Activated naive CD8-positive, alpha-beta T cell treated with anti-CD3 and anti-CD28 coated beads, Interleukin-2, amount 10 ng/mL, durations not matched to agents 7 days and 5 days (primary cell): ENCODE measurements around the gene AKAP12. TPM values are rescaled to one million over a fixed set of nuclear protein-coding genes. Genes with fewer than 3 reads are reported as not detected.
"Not testable (repeated sequence)": the region's sequence is repeated elsewhere in the genome, so short reads cannot be mapped to it uniquely, and the experiment has no call there.

ENCODE experiments used
- ATAC-seq: fragments of 150-1000 bp; cut with Tn5 transposase; one replicate; pipeline ENCODE4 v1.10.0; 2021; ENCODE audit warnings: low read depth, moderate library complexity
- POLR2A ChIA-PET: fragments of 350-600 bp; sonication (Branson Sonifier 250); formaldehyde crosslinking; loops from one replicate; lab custom pipeline; 2021; ENCODE audit warnings: antibody characterized with exemption; lab: Charles Lee
- DNase-seq: peaks from one replicate; pipeline ENCODE4 v3.0.0; 2021
- H3K27ac Mint-ChIP-seq: one replicate; pipeline ENCODE4 v1.8.0; 2022; ENCODE audit warnings: mild to moderate bottlenecking, mixed read lengths
- H3K27me3 Mint-ChIP-seq: one replicate; pipeline ENCODE4 v1.8.0; 2022; ENCODE audit warnings: mild to moderate bottlenecking, moderate library complexity, mixed read lengths
- H3K36me3 Mint-ChIP-seq: one replicate; pipeline ENCODE4 v1.8.0; 2021; ENCODE audit warnings: mild to moderate bottlenecking, mixed read lengths
- H3K4me1 Mint-ChIP-seq: one replicate; pipeline ENCODE4 v1.8.0; 2021; ENCODE audit warnings: mixed read lengths
- H3K4me3 Mint-ChIP-seq: one replicate; pipeline ENCODE4 v1.8.0; 2022; ENCODE audit warnings: mild to moderate bottlenecking, moderate library complexity, mixed read lengths
- H3K9me3 Mint-ChIP-seq: one replicate; pipeline ENCODE4 v1.8.0; 2021; ENCODE audit warnings: mixed read lengths
- total RNA-seq, 2 experiments: library from RNA; stranded (reverse); gene quantifications; one replicate each; pipeline ENCODE4 v1.2.3, GENCODE V29; 2021

Gene AKAP12
- total RNA-seq, 2 experiments from 2014 or later: 0.06 to 0.11 TPM

GRCh38 chr6:151339369-151339768, 99.6 kb downstream of the AKAP12 start:
- POLR2A ChIA-PET: no interaction called here
- Mint-ChIP-seq H3K4me3 (no peak overlapping the region), H3K27me3 (peaks cover 15% of the 10 kb centered on the region), H3K9me3 (no peaks in the 10 kb centered on the region), H3K36me3 (no peaks in the 10 kb centered on the region), H3K27ac (no peak overlapping the region), H3K4me1 (peaks cover 3% of the 10 kb centered on the region)
- ATAC-seq (no peak), DNase-seq (no peak)

DNA sequence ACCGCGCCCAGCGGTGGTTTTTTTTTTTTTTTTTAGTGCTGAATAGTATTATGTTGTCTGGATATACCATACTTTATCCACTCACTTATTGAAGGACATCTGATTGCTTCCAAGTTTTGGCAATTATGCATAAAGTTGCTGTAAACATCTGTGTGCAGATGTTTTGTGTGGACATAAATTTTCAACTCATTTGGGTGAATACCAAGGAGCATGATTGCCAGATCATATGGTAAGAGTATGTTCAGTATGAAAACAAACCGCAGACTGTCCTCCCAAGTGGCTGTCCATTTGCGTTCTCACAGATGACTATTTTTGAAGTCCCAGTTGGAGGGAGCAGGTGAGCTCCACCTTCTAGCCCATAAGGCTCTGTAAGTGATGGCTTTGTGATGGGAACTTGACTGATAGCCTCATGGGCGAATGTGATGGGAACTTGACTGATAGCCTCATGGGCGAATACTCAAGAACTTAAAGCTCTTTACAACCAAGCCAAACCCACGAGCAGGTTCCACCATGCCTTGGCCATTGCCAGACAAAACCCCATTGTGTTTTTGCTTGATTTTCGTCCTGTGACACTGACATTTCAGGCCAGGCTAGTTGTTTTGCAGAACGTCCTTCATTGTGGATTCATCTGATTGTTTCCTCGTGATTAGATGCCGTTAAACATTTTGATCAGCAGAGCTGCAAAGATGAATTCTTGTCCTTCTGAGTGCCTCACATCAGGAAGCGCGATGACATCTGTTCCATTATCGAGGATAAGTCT, 100.6 kb downstream of the AKAP12 start:
- ATAC-seq (no peak), DNase-seq (no peak)
- H3K27ac Mint-ChIP-seq: no peak overlapping the region
- no peaks in the 10 kb centered on the region for H3K4me1 Mint-ChIP-seq
- H3K9me3 Mint-ChIP-seq: no peaks in the 10 kb centered on the region
- no peak overlapping the region for H3K4me3 Mint-ChIP-seq
- H3K36me3 Mint-ChIP-seq: no peaks in the 10 kb centered on the region
- POLR2A ChIA-PET: no interaction called here
- peaks cover 15% of the 10 kb centered on the region for H3K27me3 Mint-ChIP-seq

DNA sequence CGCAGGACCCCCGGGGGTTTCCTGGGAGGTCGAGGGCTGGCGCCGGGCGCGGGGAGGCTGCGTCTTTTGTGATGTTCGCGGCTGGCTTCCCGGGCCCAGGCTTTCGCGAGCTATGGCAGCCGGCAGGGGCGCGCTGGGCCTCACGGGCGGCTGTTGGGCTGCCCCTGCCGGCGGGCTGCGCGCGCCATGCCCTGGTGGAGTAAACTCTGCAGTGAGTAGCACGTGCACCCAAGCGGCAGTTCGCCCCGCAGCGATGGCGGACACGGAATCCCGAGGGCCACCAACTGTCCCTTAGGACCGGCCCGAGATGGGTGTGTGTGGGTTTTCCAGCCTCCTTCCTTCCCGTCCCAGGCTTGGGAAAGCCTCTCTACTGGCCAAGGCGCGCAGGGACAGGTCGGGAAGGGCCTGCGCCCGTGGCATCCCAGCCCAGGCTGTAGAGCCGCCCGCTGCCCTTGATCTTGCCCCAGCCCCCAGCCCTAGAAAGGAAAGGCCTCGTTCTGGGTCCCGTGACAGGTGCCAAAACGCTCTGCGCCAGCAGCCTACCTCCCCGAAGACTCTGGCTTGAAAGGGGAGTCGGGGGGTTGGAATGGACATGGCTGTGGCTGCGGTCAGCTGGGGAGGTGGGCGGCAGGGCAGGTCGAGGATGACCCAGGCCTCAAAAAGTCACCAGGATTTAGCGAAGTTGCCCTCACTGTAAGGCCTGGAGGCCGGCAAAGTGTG, 101.9 kb downstream of the AKAP12 start:
- Mint-ChIP-seq H3K36me3 (no peaks in the 10 kb centered on the region), H3K27me3 (peaks cover 13% of the 10 kb centered on the region), H3K4me1 (no peaks in the 10 kb centered on the region), H3K9me3 (no peaks in the 10 kb centered on the region), H3K4me3 (no peak overlapping the region), H3K27ac (no peak overlapping the region)
- POLR2A ChIA-PET: no interaction called here
- ATAC-seq: no peak
- no peak for DNase-seq

DNA sequence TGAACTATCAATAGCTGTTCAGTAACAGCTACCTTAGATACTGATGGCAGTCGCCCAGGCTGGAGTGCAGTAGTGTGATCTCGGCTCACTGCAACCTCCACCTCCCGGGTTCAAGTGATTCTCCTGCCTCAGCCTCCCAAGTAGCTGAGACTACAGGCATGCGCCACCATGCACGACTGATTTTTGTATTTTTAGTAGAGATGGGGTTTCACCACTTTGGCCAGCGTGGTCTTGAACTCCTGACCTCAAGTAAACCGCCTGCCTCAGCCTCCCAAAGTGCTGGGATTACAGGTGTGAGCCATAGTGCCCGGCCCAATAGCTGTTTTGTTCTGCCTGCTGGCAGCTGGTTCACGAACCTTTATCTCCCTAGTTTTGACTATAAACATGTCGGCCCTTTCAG, 103.0 kb downstream of the AKAP12 start:
- H3K4me1 Mint-ChIP-seq, ATAC-seq, H3K27ac Mint-ChIP-seq, H3K4me3 Mint-ChIP-seq, H3K36me3 Mint-ChIP-seq, DNase-seq, H3K9me3 Mint-ChIP-seq, H3K27me3 Mint-ChIP-seq, POLR2A ChIA-PET: not testable (repeated sequence)

DNA sequence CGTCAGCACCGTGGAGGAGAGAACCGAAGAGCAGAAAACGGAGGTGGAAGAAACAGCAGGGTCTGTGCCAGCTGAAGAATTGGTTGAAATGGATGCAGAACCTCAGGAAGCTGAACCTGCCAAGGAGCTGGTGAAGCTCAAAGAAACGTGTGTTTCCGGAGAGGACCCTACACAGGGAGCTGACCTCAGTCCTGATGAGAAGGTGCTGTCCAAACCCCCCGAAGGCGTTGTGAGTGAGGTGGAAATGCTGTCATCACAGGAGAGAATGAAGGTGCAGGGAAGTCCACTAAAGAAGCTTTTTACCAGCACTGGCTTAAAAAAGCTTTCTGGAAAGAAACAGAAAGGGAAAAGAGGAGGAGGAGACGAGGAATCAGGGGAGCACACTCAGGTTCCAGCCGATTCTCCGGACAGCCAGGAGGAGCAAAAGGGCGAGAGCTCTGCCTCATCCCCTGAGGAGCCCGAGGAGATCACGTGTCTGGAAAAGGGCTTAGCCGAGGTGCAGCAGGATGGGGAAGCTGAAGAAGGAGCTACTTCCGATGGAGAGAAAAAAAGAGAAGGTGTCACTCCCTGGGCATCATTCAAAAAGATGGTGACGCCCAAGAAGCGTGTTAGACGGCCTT, 110.0 kb downstream of the AKAP12 start:
- no peaks in the 10 kb centered on the region for H3K4me1 Mint-ChIP-seq
- DNase-seq (no peak), ATAC-seq (no peak)
- H3K27me3 Mint-ChIP-seq: peaks cover 3% of the 10 kb centered on the region
- POLR2A ChIA-PET: no interaction called here
- no peak overlapping the region for H3K27ac Mint-ChIP-seq
- H3K36me3 Mint-ChIP-seq: no peaks in the 10 kb centered on the region
- no peak overlapping the region for H3K4me3 Mint-ChIP-seq
- H3K9me3 Mint-ChIP-seq: no peaks in the 10 kb centered on the region

DNA sequence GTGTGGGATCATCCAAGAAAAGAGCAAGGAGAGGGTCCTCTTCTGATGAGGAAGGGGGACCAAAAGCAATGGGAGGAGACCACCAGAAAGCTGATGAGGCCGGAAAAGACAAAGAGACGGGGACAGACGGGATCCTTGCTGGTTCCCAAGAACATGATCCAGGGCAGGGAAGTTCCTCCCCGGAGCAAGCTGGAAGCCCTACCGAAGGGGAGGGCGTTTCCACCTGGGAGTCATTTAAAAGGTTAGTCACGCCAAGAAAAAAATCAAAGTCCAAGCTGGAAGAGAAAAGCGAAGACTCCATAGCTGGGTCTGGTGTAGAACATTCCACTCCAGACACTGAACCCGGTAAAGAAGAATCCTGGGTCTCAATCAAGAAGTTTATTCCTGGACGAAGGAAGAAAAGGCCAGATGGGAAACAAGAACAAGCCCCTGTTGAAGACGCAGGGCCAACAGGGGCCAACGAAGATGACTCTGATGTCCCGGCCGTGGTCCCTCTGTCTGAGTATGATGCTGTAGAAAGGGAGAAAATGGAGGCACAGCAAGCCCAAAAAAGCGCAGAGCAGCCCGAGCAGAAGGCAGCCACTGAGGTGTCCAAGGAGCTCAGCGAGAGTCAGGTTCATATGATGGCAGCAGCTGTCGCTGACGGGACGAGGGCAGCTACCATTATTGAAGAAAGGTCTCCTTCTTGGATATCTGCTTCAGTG, 110.8 kb downstream of the AKAP12 start:
- ATAC-seq (no peak), DNase-seq (no peak)
- no peaks in the 10 kb centered on the region for H3K4me1 Mint-ChIP-seq
- H3K9me3 Mint-ChIP-seq: no peaks in the 10 kb centered on the region
- H3K36me3 Mint-ChIP-seq: no peaks in the 10 kb centered on the region
- H3K27ac Mint-ChIP-seq: no peak overlapping the region
- peaks cover 3% of the 10 kb centered on the region for H3K27me3 Mint-ChIP-seq
- H3K4me3 Mint-ChIP-seq: no peak overlapping the region
- POLR2A ChIA-PET: no interaction called here

DNA sequence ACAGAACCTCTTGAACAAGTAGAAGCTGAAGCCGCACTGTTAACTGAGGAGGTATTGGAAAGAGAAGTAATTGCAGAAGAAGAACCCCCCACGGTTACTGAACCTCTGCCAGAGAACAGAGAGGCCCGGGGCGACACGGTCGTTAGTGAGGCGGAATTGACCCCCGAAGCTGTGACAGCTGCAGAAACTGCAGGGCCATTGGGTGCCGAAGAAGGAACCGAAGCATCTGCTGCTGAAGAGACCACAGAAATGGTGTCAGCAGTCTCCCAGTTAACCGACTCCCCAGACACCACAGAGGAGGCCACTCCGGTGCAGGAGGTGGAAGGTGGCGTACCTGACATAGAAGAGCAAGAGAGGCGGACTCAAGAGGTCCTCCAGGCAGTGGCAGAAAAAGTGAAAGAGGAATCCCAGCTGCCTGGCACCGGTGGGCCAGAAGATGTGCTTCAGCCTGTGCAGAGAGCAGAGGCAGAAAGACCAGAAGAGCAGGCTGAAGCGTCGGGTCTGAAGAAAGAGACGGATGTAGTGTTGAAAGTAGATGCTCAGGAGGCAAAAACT, 111.5 kb downstream of the AKAP12 start:
- Mint-ChIP-seq H3K36me3 (no peaks in the 10 kb centered on the region), H3K27ac (no peak overlapping the region), H3K9me3 (no peaks in the 10 kb centered on the region), H3K4me1 (no peaks in the 10 kb centered on the region), H3K27me3 (peaks cover 3% of the 10 kb centered on the region), H3K4me3 (no peak overlapping the region)
- POLR2A ChIA-PET: no interaction called here
- ATAC-seq: no peak
- no peak for DNase-seq

- POLR2A ChIA-PET: no interaction called here
- Mint-ChIP-seq H3K36me3 (no peaks in the 10 kb centered on the region), H3K4me1 (no peaks in the 10 kb centered on the region), H3K27me3 (peaks cover 3% of the 10 kb centered on the region), H3K9me3 (no peaks in the 10 kb centered on the region), H3K4me3 (no peak overlapping the region), H3K27ac (no peak overlapping the region)
- ATAC-seq (no peak), DNase-seq (no peak)
These were observed 112.0 kb downstream of the AKAP12 start for GRCh38 chr6:151351731-151352130.

- H3K36me3 Mint-ChIP-seq: no peaks in the 10 kb centered on the region
- no peak overlapping the region for H3K4me3 Mint-ChIP-seq
- POLR2A ChIA-PET: no interaction called here
- DNase-seq: no peak
- peaks cover 3% of the 10 kb centered on the region for H3K27me3 Mint-ChIP-seq
- no peaks in the 10 kb centered on the region for H3K9me3 Mint-ChIP-seq
- no peak for ATAC-seq
- peaks cover under 1% of the 10 kb centered on the region for H3K4me1 Mint-ChIP-seq
- no peak overlapping the region for H3K27ac Mint-ChIP-seq
These were observed 112.9 kb downstream of the AKAP12 start for GRCh38 chr6:151352410-151353396.

DNA sequence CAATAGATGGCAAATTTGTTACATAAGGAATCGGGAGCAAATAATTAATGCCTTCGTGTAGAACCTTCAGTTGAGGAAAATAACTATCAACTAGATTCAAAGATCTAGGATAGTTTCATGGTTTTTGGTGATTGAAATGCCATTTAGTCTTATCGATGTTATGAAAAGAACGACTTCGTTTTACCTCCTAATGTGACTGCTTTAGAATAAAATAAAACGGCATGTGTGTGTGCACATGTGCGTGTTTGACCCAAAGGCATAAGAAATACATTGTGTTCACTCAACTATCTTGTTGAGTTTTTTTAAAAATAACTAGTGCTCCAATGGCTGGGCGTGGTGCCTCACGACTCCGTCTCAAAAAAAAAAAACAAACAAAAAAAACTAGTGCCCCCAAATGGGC, 114.0 kb downstream of the AKAP12 start:
- POLR2A ChIA-PET: no interaction called here
- H3K27me3 Mint-ChIP-seq: peaks cover 3% of the 10 kb centered on the region
- peaks cover 6% of the 10 kb centered on the region for H3K36me3 Mint-ChIP-seq
- DNase-seq (no peak), ATAC-seq (no peak)
- H3K4me3 Mint-ChIP-seq: no peak overlapping the region
- H3K4me1 Mint-ChIP-seq: peaks cover 7% of the 10 kb centered on the region
- no peaks in the 10 kb centered on the region for H3K9me3 Mint-ChIP-seq
- no peak overlapping the region for H3K27ac Mint-ChIP-seq

DNA sequence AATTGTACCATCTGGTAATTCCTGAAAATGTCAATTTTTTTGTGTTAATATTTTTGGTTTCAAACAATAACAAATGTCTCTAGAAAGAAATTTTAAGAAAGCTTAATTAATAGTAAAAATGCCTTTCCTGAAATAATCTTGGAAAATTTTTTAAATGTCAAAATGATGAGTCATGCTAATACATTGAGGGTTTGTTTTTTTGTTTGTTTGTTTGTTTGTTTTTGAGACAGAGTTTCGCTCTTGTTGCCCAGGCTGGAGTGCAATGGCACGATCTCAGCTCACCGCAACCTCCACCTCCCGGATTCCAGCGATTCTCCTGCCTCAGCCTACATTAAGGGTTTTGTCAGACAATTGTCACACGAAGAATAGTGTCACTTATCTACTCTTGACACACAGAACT, 117.2 kb downstream of the AKAP12 start:
- H3K27ac Mint-ChIP-seq, H3K9me3 Mint-ChIP-seq, POLR2A ChIA-PET, H3K27me3 Mint-ChIP-seq, DNase-seq, H3K4me3 Mint-ChIP-seq, ATAC-seq, H3K4me1 Mint-ChIP-seq: not testable (repeated sequence)
- peaks cover 13% of the 10 kb centered on the region for H3K36me3 Mint-ChIP-seq

DNA sequence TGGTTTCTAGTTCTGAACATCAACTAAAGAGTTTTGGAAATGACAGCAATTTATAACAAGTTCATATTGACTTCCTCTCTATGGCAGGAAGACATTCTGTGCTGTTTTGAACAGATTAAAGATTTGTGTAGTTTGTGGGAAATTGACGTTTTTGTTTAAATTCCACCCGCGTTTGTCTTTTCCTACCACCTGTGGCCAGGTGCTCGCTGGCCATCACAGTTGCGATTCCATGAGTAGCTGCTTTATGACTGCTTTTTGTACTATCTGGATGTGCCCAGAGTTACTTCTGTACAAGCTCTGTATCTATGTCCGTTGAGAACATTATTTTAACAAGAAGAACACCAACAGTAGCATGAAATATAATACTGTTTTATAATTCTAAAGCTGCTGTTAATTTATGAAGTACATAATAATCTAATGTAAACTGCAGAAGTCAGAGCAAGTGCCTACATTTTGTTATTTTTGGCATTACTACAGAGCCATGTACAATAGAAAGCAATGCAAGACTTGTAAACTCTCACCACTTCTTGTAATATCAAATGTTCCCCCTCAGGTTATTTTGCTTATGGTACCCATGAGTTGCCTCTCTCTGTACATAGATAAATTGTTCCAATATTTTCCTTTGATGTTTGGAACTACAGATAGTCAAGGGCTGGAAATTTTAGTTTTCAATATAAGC, 118.1 kb downstream of the AKAP12 start:
- Mint-ChIP-seq H3K27me3 (no peaks in the 10 kb centered on the region), H3K36me3 (peaks cover 18% of the 10 kb centered on the region), H3K27ac (no peak overlapping the region), H3K9me3 (no peaks in the 10 kb centered on the region), H3K4me1 (peaks cover 7% of the 10 kb centered on the region), H3K4me3 (no peak overlapping the region)
- DNase-seq: no peak
- POLR2A ChIA-PET: no interaction called here
- ATAC-seq: no peak
